DOHH2 (cell line): Measurements from ENCODE around the gene ELFN1.

Experiments used
- CTCF ChIP-seq: fragments of 200-600 bp; sonication (generic); IDR thresholded peaks from one replicate; pipeline ENCODE4 v1.5.1; 2014; ENCODE audit warnings: antibody characterized with exemption, mild to moderate bottlenecking, low read depth, low read length; ENCODE audit not compliant: poor library complexity, severe bottlenecking
- EZH2phosphoT487 ChIP-seq: fragments of 200-600 bp; sonication (generic); IDR thresholded peaks from 2 replicates; pipeline ENCODE4 v1.6.1; 2017; ENCODE audit warnings: borderline replicate concordance, mild to moderate bottlenecking, antibody characterized with exemption, low read length, moderate library complexity, mixed read lengths

DNA sequence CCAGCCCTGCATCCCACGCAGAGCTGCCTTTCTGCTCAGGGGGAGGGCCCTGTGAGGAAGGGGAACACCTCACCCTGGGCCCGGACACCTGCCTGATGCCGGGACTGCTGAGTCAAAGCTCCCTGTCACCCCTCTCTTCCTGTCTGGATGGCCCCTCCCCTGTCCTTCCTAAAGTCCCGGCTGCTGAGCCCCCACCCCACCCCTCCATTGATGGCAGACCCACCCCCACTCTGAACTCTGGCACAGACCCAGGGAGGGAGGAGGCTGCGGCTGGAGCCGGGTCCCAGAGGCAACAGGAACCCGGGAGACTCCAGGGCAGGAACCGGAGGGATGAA, 78.7 kb downstream of the ELFN1 start:
- TF ChIP-seq CTCF (no peak), EZH2phosphoT487 (no peak)
